Cardiac septum (tissue), 1 donor: ENCODE measurements around the gene ZSCAN22. TPM values are rescaled to one million over a fixed set of nuclear protein-coding genes. Genes with fewer than 3 reads are reported as not detected.

Source experiments
- DNase-seq: peaks from one replicate; pipeline ENCODE4 v3.0.0-alpha.2; 2020; ENCODE audit warnings: low spot score
- intact Hi-C: fragments of 100-400 bp; cut with DNase I; formaldehyde crosslinking; loops from one replicate; pipeline ENCODE4 v1.14.0; 2022
- microRNA-seq: library from miRNA; unstranded; fragments of <30 nt; microRNA quantifications from one replicate; pipeline ENCODE4 v1.2.0, GENCODE V29; 2020
- total RNA-seq: library from RNA; stranded (reverse); fragmentation: NEBNext Ultra II Directional; extraction: Animal tissue kit (Norgen Biotek cat#: 25700); gene quantifications from one replicate; pipeline ENCODE4 v1.2.1, GENCODE V29; 2021
- donor health status: DM: no; HTN: no; CAD: no.

ZSCAN22 gene
- total RNA-seq, 1 donor from 2014 or later: 2.1 TPM

DNA sequence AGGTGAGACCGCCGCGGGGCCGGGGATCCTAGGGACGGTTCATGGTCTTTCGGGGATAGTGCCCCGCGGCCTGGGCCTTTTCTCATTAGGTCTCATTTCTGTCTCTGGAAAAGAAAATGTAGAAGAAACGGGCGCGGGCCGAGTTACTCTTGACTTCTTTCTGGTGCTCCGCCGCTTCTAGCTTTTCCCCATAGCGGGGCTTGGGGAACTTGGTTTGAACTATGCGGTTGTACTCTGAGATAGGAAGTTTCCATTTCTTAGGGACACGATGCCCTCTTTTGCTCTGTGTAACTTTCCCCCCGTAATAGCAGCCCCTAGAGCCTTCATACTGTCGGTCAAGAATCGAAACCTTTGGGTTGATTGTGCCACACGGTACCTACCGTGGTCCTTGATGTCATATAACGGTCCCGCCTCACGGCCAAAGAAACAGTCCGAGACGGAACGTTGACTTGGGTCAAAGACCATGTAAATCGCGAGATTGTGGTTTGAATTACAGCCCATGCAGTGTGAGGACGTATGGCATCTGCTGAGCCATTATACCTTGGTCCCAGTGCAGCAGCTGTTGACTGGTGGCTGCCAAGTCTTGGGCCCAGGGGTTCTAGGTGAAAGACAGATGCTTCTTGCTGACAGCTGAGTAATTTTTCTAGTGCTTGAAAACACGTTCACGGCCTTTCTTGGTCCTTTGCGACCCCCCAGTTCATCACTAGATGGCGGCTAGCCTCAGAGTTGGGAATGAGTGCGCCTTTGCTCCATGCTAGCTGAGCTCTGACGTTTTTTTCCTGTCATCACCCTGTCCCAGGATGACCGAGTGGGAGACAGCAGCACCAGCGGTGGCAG, 60.8 kb downstream of the ZSCAN22 start:
- no peak for DNase-seq
- intact Hi-C loops: no loop called here

DNA sequence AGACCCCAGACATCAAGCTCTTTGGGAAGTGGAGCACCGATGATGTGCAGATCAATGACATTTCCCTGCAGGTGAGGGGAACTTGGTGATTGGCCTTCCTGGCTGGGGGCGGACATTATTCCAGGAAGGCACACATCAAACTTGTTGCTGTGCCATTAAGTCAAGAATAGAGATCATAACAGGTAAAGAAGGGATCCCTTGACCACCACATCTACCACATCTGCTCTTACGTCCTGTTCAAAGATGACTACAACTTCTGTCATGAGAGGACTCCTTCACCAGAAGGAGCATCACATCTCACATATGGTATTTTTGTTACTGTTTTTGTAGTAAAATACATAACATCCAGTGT, 61.4 kb downstream of the ZSCAN22 start:
- intact Hi-C loops: no loop called here
- DNase-seq: no peak

Small RNA genes within 50 kb of the gene (microRNA-seq; reads per million reads assigned to microRNA genes)
- not detected for gene MIR4754
- not detected for gene MIR6806

Other genes with a start within 250 kb of the ZSCAN22 start
- gene ZSCAN18, start 228.8 kb upstream of the ZSCAN22 start, total RNA-seq: 71.7 TPM
- gene ZNF329, start 176.2 kb upstream of the ZSCAN22 start, total RNA-seq: 8.6 TPM
- gene ZNF274, start 143.9 kb upstream of the ZSCAN22 start, total RNA-seq: 26.7 TPM
- 28.1 TPM for gene ZNF544, start 98.1 kb upstream of the ZSCAN22 start, total RNA-seq
- 6.2 TPM for gene ZNF8, start 48.0 kb upstream of the ZSCAN22 start, total RNA-seq
- gene ERVK3-1, start 21.6 kb upstream of the ZSCAN22 start, total RNA-seq: 17.1 TPM
- gene A1BG, start 26.5 kb downstream of the ZSCAN22 start, total RNA-seq: 5.2 TPM
- gene ZNF497, start 35.8 kb downstream of the ZSCAN22 start, total RNA-seq: 0.40 TPM
- gene ZNF837, start 54.0 kb downstream of the ZSCAN22 start, total RNA-seq: 0.54 TPM
- 394 TPM for gene RPS5, start 60.3 kb downstream of the ZSCAN22 start, total RNA-seq
- gene RNF225, start 68.7 kb downstream of the ZSCAN22 start, total RNA-seq: not detected
- 19.8 TPM for gene ZNF584, start 81.7 kb downstream of the ZSCAN22 start, total RNA-seq
- 5.4 TPM for gene ZNF132, start 113.2 kb downstream of the ZSCAN22 start, total RNA-seq
- gene ZNF324B, start 124.6 kb downstream of the ZSCAN22 start, total RNA-seq: 3.7 TPM
- gene ZNF324, start 140.1 kb downstream of the ZSCAN22 start, total RNA-seq: 5.1 TPM
- 5.8 TPM for gene ZNF446, start 149.4 kb downstream of the ZSCAN22 start, total RNA-seq
- 2.0 TPM for gene SLC27A5, start 185.0 kb downstream of the ZSCAN22 start, total RNA-seq
- 13.8 TPM for gene ZBTB45, start 192.8 kb downstream of the ZSCAN22 start, total RNA-seq
- gene TRIM28, start 217.1 kb downstream of the ZSCAN22 start, total RNA-seq: 140 TPM
- 138 TPM for gene CHMP2A, start 228.1 kb downstream of the ZSCAN22 start, total RNA-seq
- 111 TPM for gene UBE2M, start 231.6 kb downstream of the ZSCAN22 start, total RNA-seq
- 12.4 TPM for gene MZF1, start 246.3 kb downstream of the ZSCAN22 start, total RNA-seq